Ovary (tissue), 3 donors: ENCODE data around the gene TNRC6C.

Experiments used
- CTCF ChIP-seq, 3 donors: fragments of 450-650 bp in 2 of 3; fragments of 200-600 bp in 1 of 3; IDR thresholded peaks; one replicate each; pipeline versions ENCODE4 v1.5.1 to v1.8.0; 2016 to 2022; ENCODE audit warnings: antibody characterized with exemption in 3 of 3, mild to moderate bottlenecking in 1 of 3
- POLR2A ChIP-seq: fragments of 450-650 bp; IDR thresholded peaks from one replicate; pipeline ENCODE4 v1.6.1; 2017; ENCODE audit warnings: antibody characterized with exemption, mild to moderate bottlenecking, moderate library complexity
- donor health status: DM: no; HTN: no; CAD: no.

- TF ChIP-seq CTCF (IDR thresholded peaks at IDR 0.05) (no peak), POLR2A (no peak)
Observed at GRCh38 chr17:78043031-78043430, 84.5 kb downstream of the TNRC6C start.
